Kidney (tissue), 14 donors: Measurements from ENCODE around the gene HMCES. TPM values are rescaled to one million over a fixed set of nuclear protein-coding genes. Genes with fewer than 3 reads are reported as not detected.

ENCODE experiments used
- DNase-seq, 5 donors: peaks; one replicate each; pipeline ENCODE4 v3.0.0-alpha.2; 2013 to 2020
- FAIRE-seq: peaks from 2 replicates; lab custom pipeline; 2012; peaks lifted over from hg19 to GRCh38; lab: Jason Lieb, UNC
- H3K27ac ChIP-seq, 2 donors: one replicate each; pipeline ENCODE4 v1.7.0; 2013; ENCODE audit warnings: low read depth in 2 of 2, low read length in 2 of 2, inconsistent platforms in 1 of 2
- H3K27me3 ChIP-seq: one replicate; pipeline ENCODE4 v1.7.1; 2013; ENCODE audit warnings: low read length, inconsistent platforms; ENCODE audit not compliant: control insufficient read depth, insufficient read depth
- H3K36me3 ChIP-seq, 3 donors: one replicate each; pipeline versions ENCODE4 v1.7.0 to v1.7.1; 2013; ENCODE audit warnings: low read length in 3 of 3, control low read depth in 1 of 3, inconsistent platforms in 1 of 3; ENCODE audit not compliant: insufficient read depth in 3 of 3, control insufficient read depth in 2 of 3
- H3K4me1 ChIP-seq, 3 donors: one replicate each; pipeline versions ENCODE4 v1.7.0 to v1.7.1; 2013; ENCODE audit warnings: low read length in 3 of 3, inconsistent platforms in 1 of 3, low read depth in 1 of 3; ENCODE audit not compliant: control insufficient read depth in 2 of 3, insufficient read depth in 2 of 3
- H3K4me3 ChIP-seq, 3 donors: one replicate each; pipeline versions ENCODE4 v1.7.0 to v1.8.1; 2013; ENCODE audit warnings: low read length in 3 of 3, control low read depth in 1 of 3, inconsistent platforms in 1 of 3
- H3K9ac ChIP-seq, 3 donors: one replicate each; pipeline versions ENCODE4 v1.7.0 to v1.7.1; 2013; ENCODE audit warnings: low read length in 3 of 3, control low read depth in 1 of 3, inconsistent platforms in 1 of 3
- H3K9me3 ChIP-seq, 3 donors: one replicate each; pipeline versions ENCODE4 v1.7.0 to v1.7.1; 2013; ENCODE audit warnings: low read length in 3 of 3, control low read depth in 1 of 3, inconsistent platforms in 1 of 3; ENCODE audit not compliant: control insufficient read depth in 2 of 3, insufficient read depth in 1 of 3
- CTCF ChIP-seq: IDR thresholded peaks from 3 replicates; pipeline ENCODE4 v1.5.1; 2012; ENCODE audit warnings: mild to moderate bottlenecking, moderate library complexity, borderline replicate concordance; ENCODE audit not compliant: insufficient read depth; ENCODE audit errors: extremely low read depth
- intact Hi-C: fragments of 100-400 bp; cut with DNase I; formaldehyde crosslinking; loops from one replicate; pipeline ENCODE4 v1.11.1; 2022
- polyA plus RNA-seq: library from polyadenylated mRNA; stranded (reverse); fragments of 350-450 nt; fragmentation: Illumina TruSeq; extraction: RNeasy Lipid Tissue Mini Kit (QIAGEN cat#74804); gene quantifications from one replicate; pipeline ENCODE4 v1.2.3, GENCODE V29; 2014; ENCODE audit warnings: low read depth, low replicate concordance; ENCODE audit not compliant: insufficient read depth
- total RNA-seq: library from RNA; stranded (reverse); fragmentation: NEBNext Ultra II Directional; extraction: Animal tissue kit (Norgen Biotek cat#: 25700); gene quantifications from one replicate; pipeline ENCODE4 v1.2.1, GENCODE V29; 2021
- donor health status: control.
- donor health status: control.
- donor health status: control.
- donor health status: control.
- donor health status: control.
- donor health status: DM: yes; HTN: yes; CAD: no.
- donor health status: Normal renal cell carcinoma (clear cell type).

HMCES gene
- total and polyA plus RNA-seq, 2 donors from 2014 or later = 37.4 to 40.1 TPM

- Histone ChIP-seq H3K36me3 (no peaks in the 10 kb centered on the region), H3K27me3 (no peaks in the 10 kb centered on the region), H3K9me3 (no peaks in the 10 kb centered on the region), H3K27ac (no peak overlapping the region), H3K4me1 (peaks cover 0 to 5% (median 3%) of the 10 kb centered on the region in 3 donors), H3K4me3 (no peak overlapping the region), H3K9ac (no peak overlapping the region)
- peak in 2 of 5 donors; percentile 7 to 36 for DNase-seq
- TF ChIP-seq CTCF = no peak
- no peak for FAIRE-seq
- intact Hi-C loops = no loop called here
Observed at GRCh38 chr3:129312021-129312639, 33.5 kb downstream of the HMCES start.

- H3K36me3 ChIP-seq = no peaks in the 10 kb centered on the region
- TF ChIP-seq CTCF = no peak
- no peaks in the 10 kb centered on the region for H3K27me3 ChIP-seq
- DNase-seq (peak in 1 of 5 donors; percentile 3), FAIRE-seq (no peak)
- peaks cover 0 to 5% (median 3%) of the 10 kb centered on the region in 3 donors for H3K4me1 ChIP-seq
- H3K27ac ChIP-seq = no peak overlapping the region
- no peak overlapping the region for H3K4me3 ChIP-seq
- intact Hi-C loops = no loop called here
- H3K9ac ChIP-seq = no peak overlapping the region
- H3K9me3 ChIP-seq = no peaks in the 10 kb centered on the region
Observed at GRCh38 chr3:129312671-129313414, 34.2 kb downstream of the HMCES start.

GRCh38 chr3:129313415-129313664, 34.7 kb downstream of the HMCES start:
- TF ChIP-seq CTCF = no peak
- no peak overlapping the region for H3K27ac ChIP-seq
- H3K4me1 ChIP-seq = peaks cover 0 to 5% (median 3%) of the 10 kb centered on the region in 3 donors
- peak in 1 of 5 donors; percentile 71 for DNase-seq
- intact Hi-C loops = no loop called here
- no peak overlapping the region for H3K9ac ChIP-seq
- FAIRE-seq = no peak
- H3K27me3 ChIP-seq = no peaks in the 10 kb centered on the region
- H3K4me3 ChIP-seq = no peak overlapping the region
- H3K9me3 ChIP-seq = no peaks in the 10 kb centered on the region
- H3K36me3 ChIP-seq = no peaks in the 10 kb centered on the region
